ENCODE results near the gene QKI.

The QKI gene

DNA sequence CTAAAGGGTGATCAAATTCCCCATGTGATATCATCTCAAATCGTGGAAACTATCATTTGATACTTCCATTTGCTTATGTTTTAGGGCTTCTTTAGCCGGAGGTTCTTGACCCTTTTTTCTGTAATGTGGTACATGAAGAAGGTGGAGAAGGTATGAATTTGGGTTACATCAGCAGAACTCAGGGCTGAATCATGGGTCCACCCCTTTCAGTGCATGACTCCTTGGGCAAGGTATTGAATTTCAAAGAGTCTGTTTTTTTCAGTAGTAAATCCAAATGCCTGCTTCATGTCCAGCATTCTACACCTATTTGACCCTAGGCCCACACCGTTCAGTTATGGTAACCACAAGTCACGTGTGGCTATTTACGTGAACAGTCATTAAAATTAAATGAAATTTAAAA lies 30.6 kb upstream of the QKI start:
- TF ChIP-seq GATA3 (IDR thresholded peaks at IDR 0.05; ENCODE audit: low read depth, low read length) (no peak), GATA2 (IDR thresholded peaks at IDR 0.05; ENCODE audit: low read depth, low read length) (no peak)

- TF ChIP-seq GATA3 (IDR thresholded peaks at IDR 0.05; ENCODE audit: low read depth, low read length): no peak
Measured at GRCh38 chr6:163384510-163384909, 30.0 kb upstream of the QKI start.

DNA sequence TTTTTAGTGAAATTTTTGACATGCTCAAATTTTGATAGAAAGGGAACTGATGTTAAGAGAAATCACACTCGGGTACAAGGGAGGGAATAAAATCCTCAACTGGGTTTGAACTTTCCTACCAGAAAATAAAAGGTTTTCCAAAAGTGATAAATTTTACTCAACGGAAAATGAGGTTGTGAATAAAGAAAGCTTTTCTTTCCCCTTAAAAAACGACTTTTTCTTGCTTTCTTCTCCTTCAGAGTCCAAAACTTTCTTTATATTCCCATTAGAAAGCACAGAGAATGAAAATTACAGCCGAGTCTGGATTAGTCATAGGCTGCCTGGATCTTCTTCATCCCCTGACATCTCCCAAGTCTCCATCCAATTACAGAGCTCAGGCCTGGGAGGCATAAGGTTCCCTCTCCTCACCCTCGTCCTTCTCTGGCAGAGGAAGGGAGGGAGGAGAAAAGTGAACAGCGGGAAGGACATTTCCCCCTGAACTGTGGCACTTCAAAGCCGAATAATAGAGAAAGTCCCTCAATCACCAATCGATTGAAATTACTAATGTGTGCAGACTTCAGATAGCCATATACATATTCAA lies 28.1 kb upstream of the QKI start:
- TF ChIP-seq GATA3 (IDR thresholded peaks at IDR 0.05; ENCODE audit: low read depth, low read length): no peak
- TF ChIP-seq GATA2 (IDR thresholded peaks at IDR 0.05; ENCODE audit: low read depth, low read length): no peak

- TF ChIP-seq GATA2 (IDR thresholded peaks at IDR 0.05; ENCODE audit: low read depth, low read length) (no peak), GATA3 (IDR thresholded peaks at IDR 0.05; ENCODE audit: low read depth, low read length) (no peak)
Measured at GRCh38 chr6:163387317-163387716, 27.2 kb upstream of the QKI start.

- no peak for TF ChIP-seq GATA2 (IDR thresholded peaks at IDR 0.05; ENCODE audit: low read depth, low read length)
- no peak for TF ChIP-seq GATA3 (IDR thresholded peaks at IDR 0.05; ENCODE audit: low read depth, low read length)
Measured at GRCh38 chr6:163389354-163389753, 25.2 kb upstream of the QKI start.

- TF ChIP-seq GATA2 (IDR thresholded peaks at IDR 0.05; ENCODE audit: low read depth, low read length): no peak
- TF ChIP-seq GATA3 (IDR thresholded peaks at IDR 0.05; ENCODE audit: low read depth, low read length): no peak
Measured at GRCh38 chr6:163390770-163391169, 23.7 kb upstream of the QKI start.

DNA sequence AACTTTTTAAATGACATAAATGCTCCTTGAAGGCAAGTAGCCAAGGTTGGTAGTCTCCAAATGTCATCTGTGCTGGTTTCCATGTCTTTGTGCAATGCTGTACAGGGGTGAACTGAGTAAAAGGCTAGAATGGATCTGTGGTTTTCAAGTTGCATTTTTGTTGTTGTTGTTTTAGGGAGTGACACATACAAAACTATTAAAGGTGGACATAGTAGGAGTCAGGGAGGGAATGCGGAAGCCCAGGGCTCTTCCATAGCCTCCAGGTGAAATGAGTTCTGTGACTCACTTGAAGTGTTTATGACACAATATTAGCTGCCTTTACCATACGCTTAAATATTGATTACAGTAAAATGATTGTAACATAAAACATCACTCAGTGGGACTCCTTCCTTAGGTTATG lies 22.5 kb upstream of the QKI start:
- TF ChIP-seq GATA2 (IDR thresholded peaks at IDR 0.05; ENCODE audit: low read depth, low read length) (no peak), GATA3 (IDR thresholded peaks at IDR 0.05; ENCODE audit: low read depth, low read length) (no peak)

- TF ChIP-seq GATA3 (IDR thresholded peaks at IDR 0.05; ENCODE audit: low read depth, low read length) (no peak), GATA2 (IDR thresholded peaks at IDR 0.05; ENCODE audit: low read depth, low read length) (no peak)
Measured at GRCh38 chr6:163392533-163392932, 22.0 kb upstream of the QKI start.

GRCh38 chr6:163393923-163394322 lies 20.6 kb upstream of the QKI start:
- TF ChIP-seq GATA2 (IDR thresholded peaks at IDR 0.05; ENCODE audit: low read depth, low read length): no peak
- no peak for TF ChIP-seq GATA3 (IDR thresholded peaks at IDR 0.05; ENCODE audit: low read depth, low read length)

DNA sequence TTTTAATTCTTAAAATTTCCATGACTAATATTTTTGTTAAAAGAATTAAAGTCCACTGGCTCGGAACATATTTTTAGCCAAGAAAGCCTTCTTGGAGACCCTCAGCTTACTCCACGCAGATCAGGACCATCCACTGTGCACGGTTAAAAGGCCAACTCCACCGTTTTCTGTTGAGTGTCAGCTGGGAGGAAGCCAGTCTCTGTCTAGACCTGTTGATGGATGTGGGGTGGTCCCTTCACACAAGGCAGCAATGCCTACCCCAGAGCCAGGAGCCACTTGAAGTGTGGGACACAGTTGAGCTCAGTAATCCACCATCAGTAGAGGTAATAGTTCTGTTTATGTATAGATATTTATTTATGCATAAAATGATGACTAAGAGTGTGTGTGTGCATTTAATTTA lies 19.9 kb upstream of the QKI start:
- TF ChIP-seq GATA3 (IDR thresholded peaks at IDR 0.05; ENCODE audit: low read depth, low read length): no peak
- no peak for TF ChIP-seq GATA2 (IDR thresholded peaks at IDR 0.05; ENCODE audit: low read depth, low read length)

- no peak for TF ChIP-seq GATA3 (IDR thresholded peaks at IDR 0.05; ENCODE audit: low read depth, low read length)
- TF ChIP-seq GATA2 (IDR thresholded peaks at IDR 0.05; ENCODE audit: low read depth, low read length): no peak
Measured at GRCh38 chr6:163395122-163395830, 19.2 kb upstream of the QKI start.

DNA sequence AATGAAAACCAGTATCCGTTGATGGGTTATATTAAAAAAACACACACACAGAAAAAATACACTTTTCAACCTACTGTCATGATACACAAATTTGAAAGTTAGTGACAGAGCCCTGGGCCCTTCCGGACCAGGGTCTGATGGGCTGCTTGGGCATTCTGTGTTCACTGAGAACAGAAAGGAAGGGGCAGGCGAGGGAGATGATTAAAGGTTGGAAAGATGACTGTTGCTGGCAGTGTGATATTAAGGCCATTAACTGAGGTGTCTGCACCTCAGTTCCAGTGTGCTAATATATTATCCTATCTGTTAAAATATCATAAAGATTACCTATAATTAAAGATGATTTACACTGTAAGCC lies 18.7 kb upstream of the QKI start:
- TF ChIP-seq GATA3 (IDR thresholded peaks at IDR 0.05; ENCODE audit: low read depth, low read length) (no peak), GATA2 (IDR thresholded peaks at IDR 0.05; ENCODE audit: low read depth, low read length) (no peak)

DNA sequence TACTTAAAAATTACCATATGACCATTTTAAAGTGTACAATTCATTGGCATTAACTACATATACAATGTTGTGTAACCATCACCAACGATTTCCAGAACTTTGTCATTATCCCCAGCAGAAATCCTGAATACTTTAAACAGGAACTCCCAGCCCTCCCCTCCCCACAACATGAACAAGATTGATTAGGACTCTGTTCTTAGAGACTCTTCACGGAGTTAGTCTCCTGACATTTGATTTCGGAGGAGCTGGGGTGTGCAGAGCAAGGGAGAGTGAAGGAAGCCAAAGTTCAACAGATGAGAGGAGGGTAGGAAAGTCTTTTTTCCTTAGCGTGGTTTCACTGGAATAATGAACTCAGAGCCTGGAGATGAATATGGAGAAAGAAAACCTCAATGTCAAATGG lies 17.2 kb upstream of the QKI start:
- TF ChIP-seq GATA3 (IDR thresholded peaks at IDR 0.05; ENCODE audit: low read depth, low read length) (no peak), GATA2 (IDR thresholded peaks at IDR 0.05; ENCODE audit: low read depth, low read length) (no peak)

DNA sequence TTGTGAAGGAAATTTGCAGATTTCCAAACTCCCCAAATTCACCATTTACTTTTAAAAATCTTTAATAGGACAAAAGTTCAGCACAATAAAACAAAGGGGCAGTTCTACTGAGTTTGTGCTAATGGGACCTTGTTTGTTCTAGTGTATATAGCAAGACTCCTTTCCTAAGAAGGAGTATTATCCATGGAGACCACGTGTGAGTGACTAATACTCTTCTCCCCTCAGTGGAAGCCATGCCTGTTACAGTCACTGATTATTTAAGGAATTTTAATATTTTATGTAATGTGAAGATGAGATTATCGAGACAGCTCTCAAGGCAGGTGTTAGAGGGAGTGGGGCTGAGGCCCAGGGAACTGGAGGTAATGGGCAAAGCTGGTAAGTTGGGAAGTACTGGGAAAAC lies 16.4 kb upstream of the QKI start:
- no peak for TF ChIP-seq GATA2 (IDR thresholded peaks at IDR 0.05; ENCODE audit: low read depth, low read length)
- TF ChIP-seq GATA3 (IDR thresholded peaks at IDR 0.05; ENCODE audit: low read depth, low read length): no peak

GRCh38 chr6:163398815-163399214 lies 15.7 kb upstream of the QKI start:
- TF ChIP-seq GATA2 (IDR thresholded peaks at IDR 0.05; ENCODE audit: low read depth, low read length) (no peak), GATA3 (IDR thresholded peaks at IDR 0.05; ENCODE audit: low read depth, low read length) (no peak)

GRCh38 chr6:163400509-163400908 lies 14.0 kb upstream of the QKI start:
- no peak for TF ChIP-seq GATA3 (IDR thresholded peaks at IDR 0.05; ENCODE audit: low read depth, low read length)
- no peak for TF ChIP-seq GATA2 (IDR thresholded peaks at IDR 0.05; ENCODE audit: low read depth, low read length)

Data from SH-SY5Y (cell line).